HG03378 (cell line): ENCODE data around the gene MAN1C1.

ENCODE experiments used
- ATAC-seq: cut with Tn5 transposase; IDR thresholded peaks from one replicate; pipeline ENCODE4 v1.9.1; 2021; ENCODE audit warnings: mild to moderate bottlenecking, moderate library complexity; ENCODE audit not compliant: unreplicated experiment

MAN1C1 gene

DNA sequence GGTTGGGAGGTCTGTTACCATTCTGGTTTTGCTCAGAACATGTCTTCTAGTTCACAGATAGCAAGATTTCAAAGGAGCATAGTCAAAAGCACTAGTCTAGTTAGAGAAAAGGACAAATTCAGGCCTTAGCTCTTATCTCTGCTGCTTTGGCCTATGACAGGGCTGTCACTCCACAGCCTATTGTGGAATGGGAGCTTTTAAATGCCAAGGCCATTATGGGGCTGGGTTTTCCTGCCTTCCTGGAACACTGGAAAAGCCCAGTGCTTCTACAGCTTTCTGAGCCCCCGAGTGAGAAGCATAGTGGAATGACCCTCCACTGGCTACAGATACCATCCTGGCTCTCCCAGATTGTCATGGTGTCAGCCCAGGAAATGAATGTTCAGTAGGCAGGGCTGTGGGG lies 212.5 kb downstream of the MAN1C1 start:
- no peak for ATAC-seq

DNA sequence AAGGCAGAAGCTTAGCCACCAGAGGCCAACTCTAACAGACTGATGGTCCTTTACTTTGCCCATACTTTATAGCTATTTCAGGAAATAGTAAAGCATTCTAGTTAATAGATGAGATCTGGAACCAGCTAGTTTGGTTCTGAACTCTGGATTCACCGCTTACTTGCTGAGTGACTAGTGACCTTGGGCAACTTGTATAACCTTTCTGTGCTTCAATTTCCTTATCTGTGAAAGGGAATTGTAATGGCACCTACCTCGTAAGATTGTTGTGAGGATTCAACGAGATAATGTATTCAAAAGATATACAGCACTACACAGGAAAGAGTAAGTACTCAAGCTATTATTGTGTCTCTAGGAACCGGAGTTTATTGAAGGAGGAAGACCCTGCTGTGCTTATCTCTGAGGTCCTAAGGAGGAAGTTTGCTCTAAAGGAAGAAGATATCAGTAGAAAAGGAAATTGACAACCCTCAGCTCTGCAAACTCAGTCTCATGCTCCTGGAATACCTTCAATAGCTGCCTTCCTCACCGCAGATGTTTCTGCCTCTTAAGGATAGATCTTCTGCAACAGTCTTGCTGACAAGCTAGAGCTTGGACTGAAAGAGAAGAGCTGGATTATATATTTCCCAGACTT lies 215.1 kb downstream of the MAN1C1 start:
- ATAC-seq, result no peak

DNA sequence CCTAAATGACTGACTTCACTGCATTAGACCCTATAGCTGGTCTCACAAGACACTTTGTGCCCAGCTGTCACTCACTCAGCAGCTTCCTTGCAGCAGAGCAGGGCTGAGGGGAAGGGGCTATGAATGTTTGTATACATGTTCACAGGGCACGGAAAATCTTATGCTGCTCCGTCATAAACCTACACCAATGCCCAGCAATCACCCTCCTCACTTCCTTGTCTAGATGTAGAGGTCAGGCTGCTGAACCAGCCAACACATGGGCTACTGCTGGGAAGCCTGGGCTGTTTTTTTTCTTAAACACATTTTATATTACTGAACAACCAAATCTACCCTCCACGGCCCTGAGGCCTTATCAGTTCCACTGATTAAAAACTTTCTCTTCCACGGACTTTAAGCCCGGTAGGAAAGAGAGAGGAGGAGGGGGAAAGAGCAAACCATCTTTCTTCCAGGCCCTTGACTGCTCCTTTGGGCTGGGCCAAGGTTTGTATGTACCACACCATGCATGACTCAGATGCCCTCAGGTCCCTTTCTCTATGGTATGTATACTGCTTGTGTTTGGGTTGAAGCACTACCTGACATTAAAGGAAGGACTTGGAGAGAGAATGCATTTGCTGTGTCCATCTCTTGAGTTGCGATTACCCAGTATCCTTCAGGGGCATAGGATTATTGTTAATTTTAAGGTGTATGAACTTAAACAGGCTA lies 215.9 kb downstream of the MAN1C1 start:
- no peak for ATAC-seq

DNA sequence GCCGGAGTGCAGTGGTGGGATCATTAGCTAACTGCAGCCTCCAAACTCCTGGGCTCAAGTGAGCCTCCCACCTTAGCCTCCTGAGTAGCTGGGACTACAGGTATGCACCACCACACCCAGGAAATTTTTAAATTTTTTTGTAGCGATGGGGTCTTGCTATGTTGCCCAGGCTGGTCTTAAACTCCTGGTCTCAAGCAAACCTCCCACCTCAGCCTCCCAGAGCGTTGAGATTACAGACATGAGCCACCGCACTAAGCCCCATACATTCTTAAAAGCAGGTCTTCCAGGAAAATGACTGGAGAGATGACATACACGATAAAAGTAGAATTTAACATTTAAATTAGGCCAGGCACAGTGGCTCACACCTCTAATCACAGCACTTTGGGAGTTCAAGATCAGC lies 216.6 kb downstream of the MAN1C1 start:
- ATAC-seq, result no peak
